ENCODE measurements around the gene ALDH1A3.

ALDH1A3 gene

DNA sequence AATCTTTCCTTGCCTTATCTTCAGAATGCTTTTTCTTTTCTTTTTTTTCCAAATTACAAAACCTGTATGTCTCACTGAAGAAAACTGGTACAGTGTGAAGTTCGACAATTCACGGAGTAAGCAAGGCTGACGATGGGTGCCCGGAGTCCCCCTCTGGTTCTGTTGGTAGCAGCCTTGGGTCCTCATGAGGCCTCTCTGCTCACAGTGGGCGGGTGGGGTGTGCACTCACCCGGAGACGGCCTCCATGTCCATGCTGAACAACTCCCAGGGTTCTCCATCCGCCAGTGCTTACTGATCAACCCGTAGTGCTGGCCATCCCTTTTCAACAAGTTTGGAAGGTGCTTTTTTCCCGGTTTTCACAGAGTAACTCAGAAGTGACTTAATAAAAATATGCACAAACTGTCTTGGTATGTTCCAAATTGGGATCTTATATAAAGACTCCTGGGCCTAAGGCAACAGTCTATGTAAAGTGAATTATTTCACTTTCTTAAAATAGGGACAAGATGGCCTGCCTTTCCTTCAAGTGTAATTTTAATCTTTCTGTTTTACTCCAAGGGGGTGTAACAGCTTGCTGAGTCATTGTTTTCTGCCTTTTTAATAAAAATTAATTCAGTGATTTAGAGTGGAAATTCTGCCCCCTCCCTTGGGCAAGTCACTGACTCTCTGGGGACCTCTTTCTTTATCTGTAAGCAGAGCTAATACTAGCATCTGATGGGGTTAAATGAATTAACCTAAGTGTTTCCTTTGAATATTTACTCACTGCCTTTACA lies 63.2 kb downstream of the ALDH1A3 start:
- TF ChIP-seq, protein P1, sequence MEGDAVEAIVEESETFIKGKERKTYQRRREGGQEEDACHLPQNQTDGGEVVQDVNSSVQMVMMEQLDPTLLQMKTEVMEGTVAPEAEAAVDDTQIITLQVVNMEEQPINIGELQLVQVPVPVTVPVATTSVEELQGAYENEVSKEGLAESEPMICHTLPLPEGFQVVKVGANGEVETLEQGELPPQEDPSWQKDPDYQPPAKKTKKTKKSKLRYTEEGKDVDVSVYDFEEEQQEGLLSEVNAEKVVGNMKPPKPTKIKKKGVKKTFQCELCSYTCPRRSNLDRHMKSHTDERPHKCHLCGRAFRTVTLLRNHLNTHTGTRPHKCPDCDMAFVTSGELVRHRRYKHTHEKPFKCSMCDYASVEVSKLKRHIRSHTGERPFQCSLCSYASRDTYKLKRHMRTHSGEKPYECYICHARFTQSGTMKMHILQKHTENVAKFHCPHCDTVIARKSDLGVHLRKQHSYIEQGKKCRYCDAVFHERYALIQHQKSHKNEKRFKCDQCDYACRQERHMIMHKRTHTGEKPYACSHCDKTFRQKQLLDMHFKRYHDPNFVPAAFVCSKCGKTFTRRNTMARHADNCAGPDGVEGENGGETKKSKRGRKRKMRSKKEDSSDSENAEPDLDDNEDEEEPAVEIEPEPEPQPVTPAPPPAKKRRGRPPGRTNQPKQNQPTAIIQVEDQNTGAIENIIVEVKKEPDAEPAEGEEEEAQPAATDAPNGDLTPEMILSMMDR (IDR thresholded peaks at IDR 0.05; ENCODE audit: low read depth, low read length), result no peak
- TF ChIP-seq, protein P2, sequence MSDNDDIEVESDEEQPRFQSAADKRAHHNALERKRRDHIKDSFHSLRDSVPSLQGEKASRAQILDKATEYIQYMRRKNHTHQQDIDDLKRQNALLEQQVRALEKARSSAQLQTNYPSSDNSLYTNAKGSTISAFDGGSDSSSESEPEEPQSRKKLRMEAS (IDR thresholded peaks at IDR 0.05; ENCODE audit: low read depth, low read length), result no peak
- no peak for TF ChIP-seq MYC (IDR thresholded peaks at IDR 0.05; ENCODE audit: low read depth, low read length)
- no peak for TF ChIP-seq POLR2A (IDR thresholded peaks at IDR 0.05; ENCODE audit: extremely low read depth, insufficient read length)
- H3K4me3 ChIP-seq (ENCODE audit: low read depth, low read length), result no peak overlapping the region
- DNase-seq (ENCODE audit: low read depth), result no peak

DNA sequence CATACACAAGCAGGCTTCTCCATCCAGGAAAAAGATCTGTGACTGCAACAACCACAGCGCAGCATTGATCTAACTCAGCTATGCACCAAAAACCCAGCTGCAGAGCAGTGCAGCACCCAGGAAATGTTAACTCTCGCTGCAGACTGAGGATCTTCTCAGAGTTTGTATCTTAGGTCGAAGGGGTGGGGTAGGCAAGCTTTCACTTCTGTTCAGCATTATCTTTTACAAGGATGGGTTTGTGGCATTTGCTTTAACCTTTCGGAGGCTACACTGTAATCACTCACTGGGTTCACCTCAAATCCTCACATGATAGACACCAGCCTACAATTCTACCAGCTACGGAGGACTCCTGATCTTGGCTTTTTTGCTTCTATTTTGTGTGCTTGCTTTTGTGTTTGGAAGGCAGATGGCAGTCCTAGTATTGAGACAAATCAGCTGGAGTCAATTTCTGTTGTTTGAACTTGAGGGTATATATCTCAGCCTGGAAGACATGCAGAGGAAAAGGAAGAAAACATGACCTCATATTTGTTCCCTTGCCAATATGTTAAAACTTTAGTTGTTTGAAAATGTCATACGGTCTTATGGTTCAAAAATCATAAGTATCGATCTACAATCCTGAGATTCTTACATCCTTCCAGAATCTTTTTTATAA lies 64.7 kb downstream of the ALDH1A3 start:
- no peak for DNase-seq (ENCODE audit: low read depth)
- no peak overlapping the region for H3K4me3 ChIP-seq (ENCODE audit: low read depth, low read length)
- TF ChIP-seq, protein P2 (IDR thresholded peaks at IDR 0.05; ENCODE audit: low read depth, low read length), result no peak
- TF ChIP-seq, protein P1 (IDR thresholded peaks at IDR 0.05; ENCODE audit: low read depth, low read length), result no peak
- TF ChIP-seq POLR2A (IDR thresholded peaks at IDR 0.05; ENCODE audit: extremely low read depth, insufficient read length) (no peak), MYC (IDR thresholded peaks at IDR 0.05; ENCODE audit: low read depth, low read length) (no peak)

DNA sequence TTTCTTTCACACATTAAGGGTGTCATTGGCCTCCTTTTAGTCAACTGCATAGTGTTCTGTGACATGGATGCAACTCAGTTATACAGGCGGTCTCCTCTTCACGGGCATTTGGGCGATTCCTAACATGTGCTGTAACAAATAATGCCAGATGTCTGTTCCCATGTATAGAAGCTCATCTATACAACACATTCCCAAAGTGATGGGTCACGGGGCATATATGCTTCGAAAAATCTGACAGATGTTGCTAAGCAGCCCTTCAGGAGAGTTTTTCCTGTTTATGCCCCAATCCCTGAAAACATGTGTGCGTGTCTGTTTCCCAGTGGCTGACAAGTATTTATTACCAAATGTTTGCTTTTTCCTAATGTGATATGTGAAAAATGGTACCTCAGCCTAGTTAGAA lies 65.4 kb downstream of the ALDH1A3 start:
- TF ChIP-seq MYC (IDR thresholded peaks at IDR 0.05; ENCODE audit: low read depth, low read length), result no peak
- TF ChIP-seq, protein P2 (IDR thresholded peaks at IDR 0.05; ENCODE audit: low read depth, low read length), result no peak
- TF ChIP-seq, protein P1 (IDR thresholded peaks at IDR 0.05; ENCODE audit: low read depth, low read length), result no peak
- TF ChIP-seq POLR2A (IDR thresholded peaks at IDR 0.05; ENCODE audit: extremely low read depth, insufficient read length), result no peak
- DNase-seq (ENCODE audit: low read depth), result no peak
- no peak overlapping the region for H3K4me3 ChIP-seq (ENCODE audit: low read depth, low read length)

DNA sequence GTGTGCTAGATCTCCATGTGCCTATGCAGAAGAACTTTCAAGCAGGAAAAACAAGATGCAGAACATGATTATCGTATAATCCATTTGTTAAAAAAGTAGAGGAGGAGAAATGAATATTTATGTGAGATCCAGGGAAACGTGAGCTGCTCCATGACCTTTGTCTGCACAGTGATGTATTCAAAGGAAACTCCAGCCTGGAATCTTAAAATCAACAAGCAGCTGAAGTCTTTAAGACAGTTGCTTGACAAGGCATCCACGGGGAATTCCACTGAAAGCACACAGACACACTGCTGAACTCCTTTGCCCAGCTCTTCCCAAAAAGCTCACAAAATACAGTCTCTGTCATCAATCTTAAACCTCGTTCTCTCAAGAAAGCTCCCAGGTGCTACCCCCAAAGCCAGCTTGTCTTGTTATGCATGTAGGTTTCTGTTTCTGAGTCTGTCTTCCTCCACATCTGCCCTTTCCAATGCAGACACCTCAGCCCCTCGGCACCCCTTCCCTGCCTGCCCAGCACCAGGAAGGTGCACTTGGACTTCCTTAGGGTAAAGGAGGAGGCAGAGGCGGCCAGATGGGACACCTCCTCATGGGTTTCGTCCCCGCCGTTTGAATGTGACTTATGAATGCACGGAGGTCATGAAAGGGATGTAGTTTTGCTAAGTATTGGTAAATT lies 68.3 kb downstream of the ALDH1A3 start:
- no peak overlapping the region for H3K4me3 ChIP-seq (ENCODE audit: low read depth, low read length)
- TF ChIP-seq MYC (IDR thresholded peaks at IDR 0.05; ENCODE audit: low read depth, low read length) (no peak), POLR2A (IDR thresholded peaks at IDR 0.05; ENCODE audit: extremely low read depth, insufficient read length) (no peak)
- TF ChIP-seq, protein P2 (IDR thresholded peaks at IDR 0.05; ENCODE audit: low read depth, low read length), result no peak
- TF ChIP-seq, protein P1 (IDR thresholded peaks at IDR 0.05; ENCODE audit: low read depth, low read length), result no peak
- no peak for DNase-seq (ENCODE audit: low read depth)

DNA sequence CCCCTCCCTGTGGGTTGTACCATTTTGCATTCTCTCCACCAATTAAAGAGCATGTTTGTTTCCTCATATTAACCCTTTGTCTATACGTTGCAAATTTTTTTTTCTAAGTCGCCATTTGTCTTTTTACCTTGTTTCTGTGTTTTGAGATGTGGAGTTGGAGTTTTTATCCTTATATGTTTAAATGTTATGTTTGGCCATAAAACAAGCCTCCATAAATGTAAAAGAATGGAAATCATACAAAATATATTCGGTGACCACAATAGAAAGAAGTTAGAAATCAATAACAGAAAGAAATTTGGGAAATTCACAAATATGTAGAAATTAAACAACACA lies 68.8 kb downstream of the ALDH1A3 start:
- no peak for DNase-seq (ENCODE audit: low read depth)
- TF ChIP-seq, protein P2 (IDR thresholded peaks at IDR 0.05; ENCODE audit: low read depth, low read length), result no peak
- TF ChIP-seq MYC (IDR thresholded peaks at IDR 0.05; ENCODE audit: low read depth, low read length) (no peak), POLR2A (IDR thresholded peaks at IDR 0.05; ENCODE audit: extremely low read depth, insufficient read length) (no peak)
- TF ChIP-seq, protein P1 (IDR thresholded peaks at IDR 0.05; ENCODE audit: low read depth, low read length), result no peak
- H3K4me3 ChIP-seq (ENCODE audit: low read depth, low read length), result no peak overlapping the region
